IPS-20b (cell line): ENCODE measurements around the gene CCDC85C.

Source experiments
- H3K27ac ChIP-seq: one replicate; pipeline ENCODE4 v1.5.1; 2013; ENCODE audit warnings: low read length
- H3K27me3 ChIP-seq: 2 replicates; pipeline ENCODE4 v1.6.1; 2013; ENCODE audit warnings: mild to moderate bottlenecking, low read length, inconsistent platforms; ENCODE audit not compliant: insufficient read depth
- H3K36me3 ChIP-seq: 2 replicates; pipeline ENCODE4 v1.6.1; 2013; ENCODE audit warnings: low read depth, mild to moderate bottlenecking, inconsistent platforms, low read length, moderate library complexity; ENCODE audit not compliant: insufficient read depth
- H3K4me1 ChIP-seq: 2 replicates; pipeline ENCODE4 v1.6.1; 2013; ENCODE audit warnings: mild to moderate bottlenecking, control low read depth, inconsistent platforms, low read length, moderate library complexity; ENCODE audit not compliant: insufficient read depth
- H3K4me3 ChIP-seq: 2 replicates; pipeline ENCODE4 v1.5.1; 2013; ENCODE audit warnings: mild to moderate bottlenecking, low read length, inconsistent platforms
- H3K9ac ChIP-seq: 2 replicates; pipeline ENCODE4 v1.6.1; 2013; ENCODE audit warnings: low read depth, mild to moderate bottlenecking, inconsistent platforms, low read length, moderate library complexity
- H3K9me3 ChIP-seq: 2 replicates; pipeline ENCODE4 v1.6.1; 2013; ENCODE audit warnings: mild to moderate bottlenecking, low read depth, low read length, inconsistent platforms; ENCODE audit not compliant: insufficient read depth

Gene CCDC85C

DNA sequence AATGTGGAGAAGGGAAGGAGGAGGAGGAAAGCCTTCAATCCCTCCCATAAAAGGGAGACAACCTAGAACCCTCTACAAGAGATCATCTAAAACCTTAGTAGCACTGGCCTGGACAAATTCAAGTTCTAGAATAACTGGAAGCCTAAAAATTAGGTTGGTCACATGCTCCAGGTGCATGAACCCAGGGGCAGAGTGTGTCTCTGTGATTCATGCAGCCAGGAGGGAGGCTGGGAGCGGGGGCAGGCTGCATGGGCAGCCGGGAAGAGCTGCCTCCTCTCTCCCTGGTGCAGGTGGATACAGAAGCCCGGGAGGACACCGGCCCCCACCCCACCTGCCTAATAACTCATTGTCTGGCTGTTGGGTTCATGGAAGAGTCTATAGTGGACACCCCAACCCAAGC is 38.6 kb downstream of the CCDC85C start:
- Histone ChIP-seq H3K9me3 (no peaks in the 10 kb centered on the region), H3K27me3 (no peaks in the 10 kb centered on the region), H3K36me3 (no peaks in the 10 kb centered on the region), H3K4me1 (peaks cover 27% of the 10 kb centered on the region), H3K9ac (no peak overlapping the region), H3K4me3 (no peak overlapping the region), H3K27ac (no peak overlapping the region)

DNA sequence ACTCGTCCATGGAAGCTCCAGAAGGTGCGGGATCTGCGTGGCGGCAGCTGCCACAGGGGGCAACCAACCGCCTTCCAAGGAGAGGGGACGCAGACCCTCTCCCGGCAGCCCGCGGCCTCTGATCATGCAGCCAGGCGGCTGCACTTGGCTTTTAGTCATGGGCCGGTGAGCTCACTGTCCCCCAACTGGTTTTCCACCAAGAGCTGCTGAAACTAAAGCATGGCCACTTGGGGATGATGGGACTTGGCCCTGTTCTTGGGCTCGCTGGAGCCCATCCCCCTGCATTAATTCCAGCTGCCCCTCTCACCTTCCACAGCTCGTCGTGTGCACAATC is 39.1 kb downstream of the CCDC85C start:
- no peak overlapping the region for H3K27ac ChIP-seq
- no peaks in the 10 kb centered on the region for H3K36me3 ChIP-seq
- H3K4me1 ChIP-seq: peaks cover 27% of the 10 kb centered on the region
- no peaks in the 10 kb centered on the region for H3K9me3 ChIP-seq
- H3K27me3 ChIP-seq: no peaks in the 10 kb centered on the region
- no peak overlapping the region for H3K9ac ChIP-seq
- no peak overlapping the region for H3K4me3 ChIP-seq

DNA sequence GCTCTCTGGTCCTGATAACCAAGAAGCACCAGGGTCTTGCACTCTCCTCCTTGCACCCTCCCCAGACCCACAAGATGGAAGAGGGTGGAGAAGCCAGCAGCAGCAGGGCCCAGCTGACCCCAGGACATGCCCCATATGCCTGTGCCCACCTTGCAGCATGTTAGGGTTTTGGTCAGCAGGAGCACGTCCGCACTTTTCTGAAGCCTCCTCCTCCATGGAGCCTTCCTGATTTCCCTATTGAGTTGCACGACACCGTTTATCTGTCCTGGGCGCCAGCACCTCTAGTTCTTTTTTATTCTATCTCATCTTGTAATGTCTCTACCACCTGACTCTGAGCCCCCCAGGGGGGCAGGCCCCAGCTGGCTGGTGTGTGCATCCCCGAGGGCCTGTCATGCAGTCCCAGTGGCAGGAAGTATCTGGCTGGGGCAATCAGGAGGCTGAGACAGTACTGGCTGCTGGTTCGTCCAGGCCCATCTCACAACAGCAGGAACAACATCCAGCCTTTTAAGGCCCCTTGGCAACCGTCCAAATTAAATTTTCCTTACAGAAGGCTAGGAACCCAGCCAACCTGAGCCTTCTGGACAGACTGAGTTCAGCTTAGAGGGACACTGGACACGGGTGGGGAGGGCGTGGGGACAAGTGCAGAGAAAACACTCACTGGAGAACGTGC is 39.6 kb downstream of the CCDC85C start:
- Histone ChIP-seq H3K9ac (no peak overlapping the region), H3K4me1 (peaks cover 27% of the 10 kb centered on the region), H3K4me3 (no peak overlapping the region), H3K36me3 (no peaks in the 10 kb centered on the region), H3K27me3 (no peaks in the 10 kb centered on the region), H3K27ac (no peak overlapping the region), H3K9me3 (no peaks in the 10 kb centered on the region)

DNA sequence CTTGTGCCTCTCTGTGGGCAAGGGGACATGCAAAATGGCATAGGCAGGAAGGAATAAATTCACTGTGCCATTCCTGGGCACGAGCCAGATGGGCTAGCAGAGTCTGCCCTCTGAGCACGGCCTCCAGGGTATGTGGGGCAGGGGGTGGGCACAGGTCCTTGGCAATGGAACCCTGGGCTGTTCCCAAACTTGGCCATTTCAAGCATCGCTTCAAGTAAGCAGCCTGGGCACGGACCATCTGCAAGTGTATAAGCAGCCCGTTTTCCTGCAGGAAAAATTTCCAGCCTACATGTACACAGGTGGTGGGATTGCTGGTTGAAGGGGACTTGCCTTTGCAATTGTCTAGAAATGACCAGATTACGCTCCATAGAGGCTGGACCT is 40.3 kb downstream of the CCDC85C start:
- Histone ChIP-seq H3K9me3 (no peaks in the 10 kb centered on the region), H3K4me1 (peaks cover 27% of the 10 kb centered on the region), H3K27me3 (no peaks in the 10 kb centered on the region), H3K9ac (no peak overlapping the region), H3K36me3 (no peaks in the 10 kb centered on the region), H3K27ac (no peak overlapping the region), H3K4me3 (no peak overlapping the region)

DNA sequence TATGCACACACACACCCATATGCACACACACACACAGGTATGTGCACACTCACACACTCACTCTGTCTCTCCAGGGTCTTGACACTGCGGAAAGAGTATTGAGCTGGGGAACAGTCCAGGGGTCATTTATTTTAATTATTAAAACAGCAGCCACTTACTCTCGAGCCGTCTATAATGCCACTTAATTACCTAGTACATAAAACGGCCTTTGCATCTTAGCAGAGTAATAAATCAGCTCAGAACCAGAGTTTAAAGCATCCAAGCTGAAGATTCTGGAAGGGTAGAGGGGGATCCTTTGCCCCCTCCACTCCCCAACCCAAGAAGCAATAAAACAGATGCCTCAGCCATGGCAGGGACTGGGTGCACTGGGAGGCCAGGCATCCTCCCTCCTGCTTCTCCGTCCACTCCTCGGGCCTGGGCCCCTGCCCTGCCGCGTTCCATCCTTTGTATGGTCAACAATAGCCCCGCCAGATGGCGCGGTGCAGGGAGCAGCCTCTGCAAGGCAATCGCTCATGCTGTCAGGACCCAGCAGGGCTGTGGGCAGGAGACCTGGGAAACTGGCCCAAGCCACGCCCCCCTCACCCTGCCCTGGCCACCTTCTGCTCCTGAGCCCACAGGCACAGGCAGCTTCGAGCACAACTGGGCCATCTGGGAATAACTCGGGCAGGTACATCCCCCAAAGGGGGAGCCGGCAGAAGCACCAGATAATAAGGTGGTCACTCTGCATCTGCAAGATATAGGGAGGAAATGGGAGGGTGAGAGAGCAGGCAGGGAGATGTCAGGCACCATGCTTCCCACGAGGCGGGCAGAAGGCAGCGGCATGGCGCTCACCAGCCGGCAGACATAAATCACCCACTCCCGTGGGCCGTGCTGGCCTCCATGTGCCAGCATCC is 40.9 kb downstream of the CCDC85C start:
- Histone ChIP-seq H3K4me3 (no peak overlapping the region), H3K36me3 (no peaks in the 10 kb centered on the region), H3K27ac (no peak overlapping the region), H3K9ac (no peak overlapping the region; the same call in 1 of the 2 replicates), H3K4me1 (peaks cover 27% of the 10 kb centered on the region), H3K9me3 (no peaks in the 10 kb centered on the region), H3K27me3 (no peaks in the 10 kb centered on the region)

DNA sequence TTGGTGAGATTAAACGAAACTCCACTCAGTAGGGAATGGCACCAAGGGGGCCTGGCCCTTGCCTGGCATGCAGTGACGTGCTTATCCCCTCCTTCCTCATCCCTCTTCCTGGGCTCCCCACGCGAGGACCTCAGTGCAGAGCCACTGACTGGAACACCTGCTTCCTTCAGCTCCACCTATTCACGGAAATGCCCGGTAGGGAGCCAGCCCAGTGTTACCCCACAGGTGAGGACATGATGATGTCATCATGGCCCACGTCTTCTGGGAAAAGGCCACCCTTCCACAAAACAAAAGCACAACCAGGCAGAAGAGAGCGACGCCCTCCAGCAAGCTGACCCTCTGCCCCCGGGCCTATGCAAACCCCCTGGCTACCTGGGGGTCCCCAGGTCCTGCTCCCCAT is 42.1 kb downstream of the CCDC85C start:
- H3K27me3 ChIP-seq: no peaks in the 10 kb centered on the region
- H3K36me3 ChIP-seq: no peaks in the 10 kb centered on the region
- H3K4me3 ChIP-seq: no peak overlapping the region
- H3K27ac ChIP-seq: no peak overlapping the region
- no peak overlapping the region for H3K9ac ChIP-seq
- H3K4me1 ChIP-seq: peaks cover 27% of the 10 kb centered on the region
- H3K9me3 ChIP-seq: no peaks in the 10 kb centered on the region

DNA sequence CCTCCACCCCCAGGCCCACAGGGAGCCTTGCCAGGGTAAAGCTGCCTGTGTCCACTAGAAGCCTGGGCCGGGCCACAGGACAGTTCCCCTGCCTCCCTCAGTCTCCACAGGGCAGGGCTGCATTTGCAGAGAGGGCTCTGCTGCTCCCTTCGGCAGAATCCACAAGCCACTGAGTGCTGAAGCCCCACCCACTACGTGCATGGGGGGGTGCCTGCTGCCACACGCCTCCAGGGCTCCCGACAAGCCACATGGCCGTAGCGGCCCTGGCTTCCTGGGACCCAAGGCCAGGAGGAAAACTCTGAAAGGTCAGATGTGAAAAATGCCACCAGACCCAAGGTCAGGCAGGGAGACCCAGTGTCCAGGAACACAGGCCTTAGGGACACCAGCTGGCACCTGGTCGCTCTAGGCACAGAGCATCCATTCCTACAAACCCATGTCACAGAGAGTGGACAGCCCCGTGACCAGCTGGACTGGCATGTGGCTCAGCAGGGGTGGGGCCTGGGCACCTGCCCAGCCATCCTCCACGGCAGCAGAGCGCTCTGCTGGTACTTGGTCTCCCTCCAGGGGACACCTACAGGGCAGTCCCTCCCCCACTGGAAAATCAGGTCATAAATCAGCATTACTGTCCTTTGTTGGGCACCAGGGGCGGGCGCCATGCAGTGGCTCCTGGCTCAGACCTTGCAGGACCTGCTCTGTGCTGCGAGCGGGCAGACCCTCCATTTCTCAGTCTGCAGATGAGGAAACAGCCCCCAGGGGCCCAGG is 42.9 kb downstream of the CCDC85C start:
- no peaks in the 10 kb centered on the region for H3K27me3 ChIP-seq
- H3K9me3 ChIP-seq: no peaks in the 10 kb centered on the region
- H3K36me3 ChIP-seq: no peaks in the 10 kb centered on the region
- peaks cover 27% of the 10 kb centered on the region for H3K4me1 ChIP-seq
- H3K27ac ChIP-seq: no peak overlapping the region
- no peak overlapping the region for H3K9ac ChIP-seq
- no peak overlapping the region for H3K4me3 ChIP-seq

DNA sequence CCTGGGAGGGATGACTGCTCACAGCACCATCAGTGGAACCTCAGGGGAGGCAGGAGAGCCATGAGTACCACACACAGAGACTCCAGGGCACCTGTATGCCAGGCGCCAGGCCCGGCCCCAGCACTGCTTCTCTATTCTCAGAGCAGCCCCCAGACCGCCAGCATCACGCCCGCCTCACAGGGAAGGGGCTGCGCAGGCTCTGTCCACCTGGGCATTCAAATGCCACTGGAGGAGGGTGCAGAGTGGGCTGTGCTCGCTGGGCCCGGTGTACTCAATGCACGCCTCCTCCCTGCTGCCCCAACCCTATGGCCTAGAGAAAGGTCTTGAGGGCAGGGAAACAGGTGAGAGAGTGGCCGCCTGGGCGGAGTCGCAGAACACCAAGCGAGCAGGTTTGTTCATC is 43.6 kb downstream of the CCDC85C start:
- Histone ChIP-seq H3K27ac (no peak overlapping the region), H3K27me3 (no peaks in the 10 kb centered on the region), H3K36me3 (no peaks in the 10 kb centered on the region), H3K4me1 (peaks cover 26% of the 10 kb centered on the region), H3K9ac (no peak overlapping the region), H3K4me3 (no peak overlapping the region), H3K9me3 (no peaks in the 10 kb centered on the region)

DNA sequence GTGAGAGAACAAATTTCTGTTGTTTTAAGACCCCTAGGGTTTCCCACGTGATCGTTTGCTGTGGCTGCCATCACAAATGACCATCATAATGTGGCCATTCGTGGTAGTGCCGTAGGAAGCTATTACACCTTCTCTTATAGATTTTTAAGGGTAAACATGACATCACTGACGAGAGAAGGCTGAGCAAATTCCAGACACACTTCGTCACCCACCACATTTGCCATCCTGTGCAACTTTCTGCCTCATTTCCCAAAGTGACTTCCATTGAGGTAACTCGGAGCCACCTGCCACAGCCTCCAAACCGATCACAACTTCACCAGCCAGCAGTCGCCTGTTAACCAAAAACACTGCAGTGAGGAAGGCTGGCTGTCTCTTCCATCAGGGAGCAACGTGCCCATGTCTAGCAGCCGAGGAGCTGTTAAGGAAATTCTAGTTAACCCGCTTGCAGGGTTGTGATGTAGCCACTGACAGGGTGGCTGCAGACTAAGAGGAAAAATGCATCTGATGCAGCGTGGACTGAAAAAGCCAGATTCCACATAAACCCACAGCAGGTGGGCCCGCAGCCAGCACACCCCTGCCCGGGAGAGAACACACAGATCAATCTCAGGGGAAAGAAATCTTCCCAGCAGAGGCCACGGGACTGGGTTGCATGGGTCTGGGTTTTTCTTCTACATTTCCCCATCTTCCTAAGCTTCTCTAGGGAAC is 44.6 kb downstream of the CCDC85C start:
- H3K9me3 ChIP-seq: no peaks in the 10 kb centered on the region
- H3K4me1 ChIP-seq: peaks cover 18% of the 10 kb centered on the region
- no peak overlapping the region for H3K27ac ChIP-seq
- no peak overlapping the region for H3K4me3 ChIP-seq
- no peak overlapping the region for H3K9ac ChIP-seq
- no peaks in the 10 kb centered on the region for H3K27me3 ChIP-seq
- H3K36me3 ChIP-seq: no peaks in the 10 kb centered on the region

DNA sequence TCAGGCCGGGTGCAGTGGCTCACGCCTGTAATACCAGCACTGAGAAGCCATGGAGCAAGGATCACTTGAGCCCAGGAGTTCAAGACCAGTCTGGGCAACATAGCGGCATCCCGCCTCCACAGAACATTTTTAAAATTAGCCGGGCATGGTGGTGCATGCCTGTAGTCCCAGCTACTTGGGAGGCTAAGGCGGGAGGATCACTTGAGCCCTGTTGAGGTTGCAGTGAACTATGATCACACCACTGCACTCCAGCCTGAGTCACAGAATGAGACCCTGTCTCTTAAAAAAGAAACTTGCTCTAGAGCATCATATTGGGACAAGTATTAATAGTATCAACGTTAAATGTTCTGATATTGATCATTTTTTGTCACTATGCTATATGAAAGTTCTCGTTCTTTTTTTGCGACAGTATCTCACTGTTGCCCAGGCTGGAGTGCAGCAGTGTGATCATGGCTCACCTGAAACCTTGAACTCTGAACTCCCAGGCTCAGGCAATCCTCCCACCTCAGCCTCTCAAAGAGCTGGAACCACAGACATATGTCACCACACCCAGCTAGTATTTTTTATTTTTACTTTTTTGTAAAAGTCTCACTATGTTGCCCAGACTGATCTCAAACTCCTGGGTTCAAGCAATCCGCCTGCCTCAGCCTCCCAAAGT is 47.7 kb downstream of the CCDC85C start:
- no peak overlapping the region for H3K9ac ChIP-seq

More for the DNA sequence above, 47.7 kb downstream of the CCDC85C start:
- Histone ChIP-seq H3K9me3 (no peaks in the 10 kb centered on the region), H3K4me1 (no peaks in the 10 kb centered on the region), H3K4me3 (no peak overlapping the region), H3K27me3 (no peaks in the 10 kb centered on the region), H3K27ac (no peak overlapping the region), H3K36me3 (no peaks in the 10 kb centered on the region)
